GM12878 (cell line): Measurements from ENCODE around the gene TACC2. TPM values are rescaled to one million over a fixed set of nuclear protein-coding genes. Genes with fewer than 3 reads are reported as not detected.

Experiments
- ATAC-seq: fragments of 200-7000 bp; cut with Tn5 transposase; 3 replicates; pipeline ENCODE4 v1.9.1; 2020; ENCODE audit warnings: mild to moderate bottlenecking, moderate library complexity
- BruUV-seq: library from RNA; stranded (reverse); fragments of 400-500 nt; replicated peaks from 2 replicates; lab custom pipeline; 2021; lab: Mats Ljungman, UMichigan
- CTCF ChIA-PET: fragments of 300-600 bp; sonication (Branson Sonifier 250); formaldehyde crosslinking; extraction: SDS; loops from one replicate; lab custom pipeline; 2021; ENCODE audit warnings: inconsistent platforms; lab: Yijun Ruan, JAX
- POLR2A ChIA-PET: fragments of 350-600 bp; formaldehyde crosslinking; extraction: SDS; loops from one replicate; lab custom pipeline; 2021; ENCODE audit warnings: inconsistent platforms; lab: Charles Lee
- RAD21 ChIA-PET: fragments of 300-600 bp; sonication (Branson Sonifier 250); formaldehyde crosslinking; loops from one replicate; lab custom pipeline; 2023; ENCODE audit warnings: antibody characterized with exemption; ENCODE audit not compliant: unreplicated experiment; lab: Charles Lee
- SMC1A ChIA-PET: fragments of 300-600 bp; sonication (Branson Sonifier 250); formaldehyde crosslinking; loops from one replicate; lab custom pipeline; 2023; ENCODE audit not compliant: unreplicated experiment, uncharacterized antibody; lab: Charles Lee
- DNase-seq: peaks from one replicate; pipeline ENCODE4 v3.0.0-alpha.2; 2011; ENCODE audit warnings: low read depth, low spot score
- FAIRE-seq: peaks from 3 replicates; lab custom pipeline; 2011; peaks lifted over from hg19 to GRCh38; lab: Jason Lieb, UNC
- H2AFZ ChIP-seq: 2 replicates; pipeline ENCODE4 v1.6.0; 2011; ENCODE audit warnings: low read depth, low read length, control low read depth; ENCODE audit not compliant: control insufficient read depth
- H3K27ac ChIP-seq: 2 replicates; pipeline ENCODE4 v1.5.1; 2011; ENCODE audit warnings: control low read depth; ENCODE audit not compliant: control insufficient read depth, insufficient read depth
- H3K27me3 ChIP-seq, 2 experiments: replicated peaks in 1 of 2; 2 replicates each; pipeline versions ENCODE4 v1.6.0 to v1.6.1; 2011; ENCODE audit warnings: low read length in 1 of 2; ENCODE audit not compliant: control insufficient read depth in 2 of 2, insufficient read depth in 2 of 2
- H3K36me3 ChIP-seq, 2 experiments: 2 replicates each; pipeline ENCODE4 v1.5.1; 2011; ENCODE audit warnings: low read length in 1 of 2; ENCODE audit not compliant: control insufficient read depth in 2 of 2, insufficient read depth in 2 of 2
- H3K4me1 ChIP-seq: 2 replicates; pipeline ENCODE4 v1.6.1; 2011; ENCODE audit warnings: mild to moderate bottlenecking, low read length, moderate library complexity, mixed read lengths; ENCODE audit not compliant: control insufficient read depth, insufficient read depth
- H3K4me2 ChIP-seq: 2 replicates; pipeline ENCODE4 v1.6.0; 2011; ENCODE audit warnings: control low read depth; ENCODE audit not compliant: control insufficient read depth, insufficient read depth
- H3K4me3 ChIP-seq: fragments of 200-600 bp; sonication (generic); 2 replicates; pipeline ENCODE4 v1.5.1; 2016
- H3K79me2 ChIP-seq: 2 replicates; pipeline ENCODE4 v1.6.0; 2011; ENCODE audit warnings: low read length; ENCODE audit not compliant: control insufficient read depth, insufficient read depth
- H3K9ac ChIP-seq: 2 replicates; pipeline ENCODE4 v1.8.0; 2011; ENCODE audit warnings: low read length, control low read depth, mixed read lengths; ENCODE audit not compliant: control insufficient read depth, insufficient read depth
- H3K9me3 ChIP-seq: replicated peaks from 3 replicates; pipeline ENCODE4 v1.5.1; 2011; ENCODE audit warnings: mild to moderate bottlenecking, low read length; ENCODE audit not compliant: control insufficient read depth, insufficient read depth
- H4K20me1 ChIP-seq: 2 replicates; pipeline ENCODE4 v1.6.0; 2011; ENCODE audit not compliant: control insufficient read depth, insufficient read depth
- BHLHE40 ChIP-seq, 2 experiments: fragments of 450-650 bp in 1 of 2; IDR thresholded peaks; 2 replicates each; pipeline ENCODE4 v1.6.1; 2011 to 2017; ENCODE audit warnings: low read depth in 2 of 2, borderline replicate concordance in 1 of 2, improper control_type of control experiment in 1 of 2, low read length in 1 of 2, mild to moderate bottlenecking in 1 of 2
- GATAD2B ChIP-seq: fragments of 450-650 bp; conservative IDR thresholded peaks from 2 replicates; pipeline ENCODE4 v1.6.1; 2017; ENCODE audit warnings: low read depth, mild to moderate bottlenecking, moderate library complexity
- HDGF ChIP-seq: fragments of 450-650 bp; IDR thresholded peaks from 2 replicates; pipeline ENCODE4 v1.6.1; 2016; ENCODE audit warnings: antibody characterized with exemption
- MEF2B ChIP-seq: fragments of 450-650 bp; IDR thresholded peaks from 2 replicates; pipeline ENCODE4 v1.6.1; 2018; ENCODE audit warnings: mild to moderate bottlenecking, moderate library complexity; ENCODE audit not compliant: partially characterized antibody, poor library complexity, severe bottlenecking
- MXI1 ChIP-seq: fragments of 150-350 bp; IDR thresholded peaks from 2 replicates; pipeline ENCODE4 v1.6.1; 2011; ENCODE audit warnings: low read depth, mild to moderate bottlenecking, inconsistent platforms, low read length, improper control_type of control experiment
- MYB ChIP-seq: fragments of 150-350 bp; IDR thresholded peaks from 2 replicates; pipeline ENCODE4 v1.6.1; 2014; ENCODE audit warnings: mild to moderate bottlenecking, low read depth, low read length, borderline replicate concordance
- SMARCA5 ChIP-seq: fragments of 450-650 bp; IDR thresholded peaks from 2 replicates; pipeline ENCODE4 v1.6.1; 2017; ENCODE audit warnings: mild to moderate bottlenecking
- STAT3 ChIP-seq: IDR thresholded peaks from 2 replicates; pipeline ENCODE4 v1.6.1; 2011; ENCODE audit warnings: low read depth, low read length, improper control_type of control experiment
- ZNF622 ChIP-seq: fragments of 450-650 bp; IDR thresholded peaks from 2 replicates; pipeline ENCODE4 v1.6.1; 2017; ENCODE audit warnings: mild to moderate bottlenecking, inconsistent platforms
- ZSCAN29 ChIP-seq: fragments of 450-650 bp; IDR thresholded peaks from 2 replicates; pipeline ENCODE4 v1.6.1; 2017; ENCODE audit warnings: mild to moderate bottlenecking, moderate library complexity
- WGBS: methylation state at CpG from one replicate; pipeline ENCODE4 v1.1.6; 2016; ENCODE audit warnings: low lambda C conversion rate; ENCODE audit not compliant: insufficient replicate concordance, insufficient coverage; ENCODE audit errors: missing lambda C conversion rate; 5-methylcytosine and 5-hydroxymethylcytosine counted together
- in situ Hi-C: fragments of 300-500 bp; cut with MboI; formaldehyde crosslinking; loops from 9 replicates; pipeline ENCODE4 v1.14.3; 2018; ENCODE audit warnings: mixed read lengths
- intact Hi-C: fragments of 100-400 bp; cut with micrococcal nuclease; formaldehyde crosslinking; loops from one replicate; pipeline ENCODE4 v1.14.2; 2022; ENCODE audit not compliant: unreplicated experiment
- polyA plus RNA-seq, 11 experiments: library from polyadenylated mRNA; depleted of rRNA in 4 of 11; unstranded in 6 of 11; stranded (reverse) in 5 of 11; fragments of >200 nt; fragmentation: Nextera tagmentation in 4 of 11; fragmentation: Illumina TruSeq in 1 of 11; extraction: Ambion mirVana in 4 of 11; extraction: Trizol in 1 of 11; gene quantifications; 1 replicate in 1 of 11; 2 replicates in 10 of 11; pipeline versions ENCODE4 v1.2.1 to v1.2.3, GENCODE V29; 2011 to 2016; ENCODE audit warnings: inconsistent platforms in 2 of 11, missing spikeins in 2 of 11, low read depth in 1 of 11
- total RNA-seq, 4 experiments: library from RNA; depleted of rRNA in 3 of 4; stranded (reverse); fragments of >200 nt in 3 of 4; fragmentation: Illumina TruSeq in 1 of 4; extraction: Trizol in 1 of 4; gene quantifications; 2 replicates each; pipeline versions ENCODE4 v1.2.1 to v1.2.3, GENCODE V29; 2013 to 2021
- TF ChIP-seq, protein P1 (sequence below): fragments of 450-650 bp; IDR thresholded peaks from 2 replicates; pipeline ENCODE4 v1.6.1; 2016; ENCODE audit warnings: mild to moderate bottlenecking, moderate library complexity, borderline replicate concordance
- TF ChIP-seq, protein P2 (sequence below): fragments of 450-650 bp; IDR thresholded peaks from 2 replicates; pipeline ENCODE4 v1.6.1; 2018; ENCODE audit warnings: borderline replicate concordance, mild to moderate bottlenecking; ENCODE audit not compliant: partially characterized antibody

Gene TACC2
- total and polyA plus RNA-seq, 10 of the 15 experiments (the other 5 are each of a cell fraction or from before 2014, with no cell fraction given) = 0.07 to 0.64 (median 0.13) TPM; not detected in 5

DNA sequence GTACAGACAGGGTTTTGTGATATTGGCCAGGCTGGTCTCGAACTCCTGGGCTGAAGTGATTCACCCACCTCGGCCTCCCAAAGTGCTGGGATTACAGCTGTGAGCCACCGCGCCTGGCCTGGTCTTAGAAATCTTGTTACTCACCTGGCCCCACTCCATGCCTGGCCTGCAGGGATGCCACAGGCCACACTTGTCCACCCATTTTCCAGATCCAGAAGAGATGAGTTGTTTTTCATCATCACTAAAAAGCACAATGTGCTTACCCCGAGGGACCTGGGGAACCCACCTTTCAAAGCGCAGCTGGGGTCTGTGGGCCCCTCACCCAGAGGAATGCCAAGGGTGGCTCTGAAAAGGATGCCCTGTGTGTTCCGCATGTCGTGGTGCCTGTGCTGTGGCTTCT is 134.2 kb downstream of the TACC2 start:
- in situ Hi-C loops = no loop called here
- SMC1A ChIA-PET = no interaction called here

DNA sequence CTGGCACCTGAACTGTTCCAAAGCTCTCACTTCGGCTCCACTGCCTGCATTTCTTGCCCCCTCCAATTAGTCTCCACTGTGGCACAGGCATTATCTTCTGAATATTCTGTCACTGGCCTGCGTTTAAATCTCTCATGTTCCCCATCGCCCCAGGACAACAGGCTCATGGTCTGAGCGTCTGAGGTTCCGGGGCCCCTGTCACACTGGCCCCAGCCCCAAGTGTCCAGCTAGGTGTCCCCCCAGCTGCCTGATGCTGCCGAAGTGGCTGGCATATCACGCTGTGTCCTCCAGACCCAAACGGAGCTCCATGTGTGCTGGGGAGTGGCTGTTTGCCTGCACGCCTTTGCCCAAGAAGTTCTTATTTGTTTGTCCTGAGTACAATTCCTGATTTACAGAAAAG is 135.4 kb downstream of the TACC2 start:
- DNase-seq (no peak), ATAC-seq (no peak), FAIRE-seq (no peak)
- 49% methylated on average over 9 of the region's 9 CpGs for WGBS
- in situ Hi-C loops (no loop called here), intact Hi-C loops (no loop called here)
- no TSS peak for BruUV-seq
- ChIA-PET CTCF (no interaction called here), RAD21 (no interaction called here), SMC1A (no interaction called here), POLR2A (no interaction called here)
- Histone ChIP-seq H3K4me3 (no peak overlapping the region), H3K4me2 (no peak overlapping the region), H3K9me3 (no peaks in the 10 kb centered on the region), H3K4me1 (no peaks in the 10 kb centered on the region), H3K27ac (no peak overlapping the region), H2AFZ (no peak overlapping the region), H3K36me3 (no peaks in the 10 kb centered on the region), H3K27me3 (no peaks in the 10 kb centered on the region), H3K79me2 (no peaks in the 10 kb centered on the region), H4K20me1 (no peaks in the 10 kb centered on the region), H3K9ac (no peak overlapping the region)
- TF ChIP-seq, protein P1, sequence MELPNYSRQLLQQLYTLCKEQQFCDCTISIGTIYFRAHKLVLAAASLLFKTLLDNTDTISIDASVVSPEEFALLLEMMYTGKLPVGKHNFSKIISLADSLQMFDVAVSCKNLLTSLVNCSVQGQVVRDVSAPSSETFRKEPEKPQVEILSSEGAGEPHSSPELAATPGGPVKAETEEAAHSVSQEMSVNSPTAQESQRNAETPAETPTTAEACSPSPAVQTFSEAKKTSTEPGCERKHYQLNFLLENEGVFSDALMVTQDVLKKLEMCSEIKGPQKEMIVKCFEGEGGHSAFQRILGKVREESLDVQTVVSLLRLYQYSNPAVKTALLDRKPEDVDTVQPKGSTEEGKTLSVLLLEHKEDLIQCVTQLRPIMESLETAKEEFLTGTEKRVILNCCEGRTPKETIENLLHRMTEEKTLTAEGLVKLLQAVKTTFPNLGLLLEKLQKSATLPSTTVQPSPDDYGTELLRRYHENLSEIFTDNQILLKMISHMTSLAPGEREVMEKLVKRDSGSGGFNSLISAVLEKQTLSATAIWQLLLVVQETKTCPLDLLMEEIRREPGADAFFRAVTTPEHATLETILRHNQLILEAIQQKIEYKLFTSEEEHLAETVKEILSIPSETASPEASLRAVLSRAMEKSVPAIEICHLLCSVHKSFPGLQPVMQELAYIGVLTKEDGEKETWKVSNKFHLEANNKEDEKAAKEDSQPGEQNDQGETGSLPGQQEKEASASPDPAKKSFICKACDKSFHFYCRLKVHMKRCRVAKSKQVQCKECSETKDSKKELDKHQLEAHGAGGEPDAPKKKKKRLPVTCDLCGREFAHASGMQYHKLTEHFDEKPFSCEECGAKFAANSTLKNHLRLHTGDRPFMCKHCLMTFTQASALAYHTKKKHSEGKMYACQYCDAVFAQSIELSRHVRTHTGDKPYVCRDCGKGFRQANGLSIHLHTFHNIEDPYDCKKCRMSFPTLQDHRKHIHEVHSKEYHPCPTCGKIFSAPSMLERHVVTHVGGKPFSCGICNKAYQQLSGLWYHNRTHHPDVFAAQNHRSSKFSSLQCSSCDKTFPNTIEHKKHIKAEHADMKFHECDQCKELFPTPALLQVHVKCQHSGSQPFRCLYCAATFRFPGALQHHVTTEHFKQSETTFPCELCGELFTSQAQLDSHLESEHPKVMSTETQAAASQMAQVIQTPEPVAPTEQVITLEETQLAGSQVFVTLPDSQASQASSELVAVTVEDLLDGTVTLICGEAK = no peak
- TF ChIP-seq GATAD2B (no peak), ZSCAN29 (no peak), ZNF622 (no peak), MXI1 (no peak), HDGF (no peak)

More for the DNA sequence above, 134.2 kb downstream of the TACC2 start:
- POLR2A ChIA-PET = no interaction called here
- H3K4me1 ChIP-seq = no peaks in the 10 kb centered on the region
- H3K27ac ChIP-seq = no peak overlapping the region
- no peak overlapping the region for H2AFZ ChIP-seq
- no peaks in the 10 kb centered on the region for H3K9me3 ChIP-seq
- no peaks in the 10 kb centered on the region for H4K20me1 ChIP-seq
- CTCF ChIA-PET = no interaction called here
- H3K36me3 ChIP-seq = no peaks in the 10 kb centered on the region
- RAD21 ChIA-PET = no interaction called here
- H3K4me3 ChIP-seq = no peak overlapping the region
- no peaks in the 10 kb centered on the region for H3K79me2 ChIP-seq
- intact Hi-C loops = no loop called here
- WGBS = 30% methylated on average over 8 of the region's 8 CpGs
- ATAC-seq (no peak), DNase-seq (no peak), FAIRE-seq (no peak)
- no peak overlapping the region for H3K4me2 ChIP-seq
- no peaks in the 10 kb centered on the region for H3K27me3 ChIP-seq
- BruUV-seq = no TSS peak
- no peak overlapping the region for H3K9ac ChIP-seq
- TF ChIP-seq, protein P2, sequence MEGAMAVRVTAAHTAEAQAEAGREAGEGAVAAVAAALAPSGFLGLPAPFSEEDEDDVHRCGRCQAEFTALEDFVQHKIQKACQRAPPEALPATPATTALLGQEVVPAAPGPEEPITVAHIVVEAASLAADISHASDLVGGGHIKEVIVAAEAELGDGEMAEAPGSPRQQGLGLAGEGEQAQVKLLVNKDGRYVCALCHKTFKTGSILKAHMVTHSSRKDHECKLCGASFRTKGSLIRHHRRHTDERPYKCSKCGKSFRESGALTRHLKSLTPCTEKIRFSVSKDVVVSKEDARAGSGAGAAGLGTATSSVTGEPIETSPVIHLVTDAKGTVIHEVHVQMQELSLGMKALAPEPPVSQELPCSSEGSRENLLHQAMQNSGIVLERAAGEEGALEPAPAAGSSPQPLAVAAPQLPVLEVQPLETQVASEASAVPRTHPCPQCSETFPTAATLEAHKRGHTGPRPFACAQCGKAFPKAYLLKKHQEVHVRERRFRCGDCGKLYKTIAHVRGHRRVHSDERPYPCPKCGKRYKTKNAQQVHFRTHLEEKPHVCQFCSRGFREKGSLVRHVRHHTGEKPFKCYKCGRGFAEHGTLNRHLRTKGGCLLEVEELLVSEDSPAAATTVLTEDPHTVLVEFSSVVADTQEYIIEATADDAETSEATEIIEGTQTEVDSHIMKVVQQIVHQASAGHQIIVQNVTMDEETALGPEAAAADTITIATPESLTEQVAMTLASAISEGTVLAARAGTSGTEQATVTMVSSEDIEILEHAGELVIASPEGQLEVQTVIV = no peak
- TF ChIP-seq MEF2B (no peak), BHLHE40 (IDR thresholded peaks at IDR 0.05; ENCODE audit: borderline replicate concordance in 1 of 2, low read depth in 2 of 2, low read length in 1 of 2) (no peak), STAT3 (no peak), MYB (no peak), SMARCA5 (no peak)
